ENCODE data around the gene IRS1.

The IRS1 gene

GRCh38 chr2:226828191-226828590, 28.6 kb upstream of the IRS1 start:
- no peak for DNase-seq (ENCODE audit: low read depth in 4 of 4, low spot score in 1 of 4)

GRCh38 chr2:226825056-226825455, 25.4 kb upstream of the IRS1 start:
- DNase-seq (ENCODE audit: low read depth in 4 of 4, low spot score in 1 of 4), result no peak

GRCh38 chr2:226818930-226819329, 19.3 kb upstream of the IRS1 start:
- DNase-seq (ENCODE audit: low read depth in 4 of 4, low spot score in 1 of 4), result no peak

- DNase-seq (ENCODE audit: low read depth in 4 of 4, low spot score in 1 of 4), result no peak
Observed at GRCh38 chr2:226813148-226813701, 13.6 kb upstream of the IRS1 start.

GRCh38 chr2:226803410-226803809, 3.8 kb upstream of the IRS1 start:
- DNase-seq (ENCODE audit: low read depth in 4 of 4, low spot score in 1 of 4), result no peak

GRCh38 chr2:226802573-226802972, 3.0 kb upstream of the IRS1 start:
- no peak for DNase-seq (ENCODE audit: low read depth in 4 of 4, low spot score in 1 of 4)

GRCh38 chr2:226800941-226801784, 1.5 kb upstream of the IRS1 start:
- DNase-seq (ENCODE audit: low read depth in 4 of 4, low spot score in 1 of 4), result peak; percentile 59 to 74 (median 71)

- DNase-seq (ENCODE audit: low read depth in 4 of 4, low spot score in 1 of 4), result no peak
Observed at GRCh38 chr2:226799976-226800940, 638 bp upstream of the IRS1 start.

GRCh38 chr2:226798422-226799210, 1.0 kb downstream of the IRS1 start:
- DNase-seq (ENCODE audit: low read depth in 4 of 4, low spot score in 1 of 4), result peak in 1 of 4 experiments; percentile 31

- DNase-seq (ENCODE audit: low read depth in 4 of 4, low spot score in 1 of 4), result no peak
Observed at GRCh38 chr2:226797989-226798421, 1.6 kb downstream of the IRS1 start.

GRCh38 chr2:226797289-226797988, 2.2 kb downstream of the IRS1 start:
- no peak for DNase-seq (ENCODE audit: low read depth in 4 of 4, low spot score in 1 of 4)

GRCh38 chr2:226796840-226797288, 2.8 kb downstream of the IRS1 start:
- DNase-seq (ENCODE audit: low read depth in 4 of 4, low spot score in 1 of 4), result no peak

- no peak for DNase-seq (ENCODE audit: low read depth in 4 of 4, low spot score in 1 of 4)
Observed at GRCh38 chr2:226796012-226796839, 3.4 kb downstream of the IRS1 start.

GRCh38 chr2:226795281-226796011, 4.2 kb downstream of the IRS1 start:
- no peak for DNase-seq (ENCODE audit: low read depth in 4 of 4, low spot score in 1 of 4)

GRCh38 chr2:226794751-226795171, 4.9 kb downstream of the IRS1 start:
- DNase-seq (ENCODE audit: low read depth in 4 of 4, low spot score in 1 of 4), result no peak

- no peak for DNase-seq (ENCODE audit: low read depth in 4 of 4, low spot score in 1 of 4)
Observed at GRCh38 chr2:226794196-226794661, 5.4 kb downstream of the IRS1 start.

GRCh38 chr2:226793646-226794045, 6.0 kb downstream of the IRS1 start:
- no peak for DNase-seq (ENCODE audit: low read depth in 4 of 4, low spot score in 1 of 4)

GRCh38 chr2:226792155-226792881, 7.3 kb downstream of the IRS1 start:
- no peak for DNase-seq (ENCODE audit: low read depth in 4 of 4, low spot score in 1 of 4)

All from stimulated activated CD4-positive, alpha-beta T cell treated with anti-CD3 and anti-CD28 coated beads, Interleukin-1b, Interleukin-23, amount 100 ng/mL, for 24 hours (primary cell).